Limb (tissue), 2 donors: ENCODE data around the gene SDCCAG8.
A peak's percentile ranks its signal among the peaks of the same experiment; 100 is the strongest.
"Not testable (repeated sequence)": the region's sequence is repeated elsewhere in the genome, so short reads cannot be mapped to it uniquely, and the experiment has no call there.

Source experiments
- DNase-seq, 2 donors: peaks; one replicate each; pipeline ENCODE4 v3.0.0-alpha.2; 2016; ENCODE audit errors: extremely low spot score in 2 of 2

Gene SDCCAG8

GRCh38 chr1:243332440-243332839 lies 76.6 kb downstream of the SDCCAG8 start:
- no peak for DNase-seq

GRCh38 chr1:243335292-243335691 lies 79.5 kb downstream of the SDCCAG8 start:
- DNase-seq: no peak

- DNase-seq: no peak
Observed at GRCh38 chr1:243336163-243336562, 80.3 kb downstream of the SDCCAG8 start.

- not testable (repeated sequence) for DNase-seq
Observed at GRCh38 chr1:243338848-243339247, 83.0 kb downstream of the SDCCAG8 start.

GRCh38 chr1:243341074-243341473 lies 85.2 kb downstream of the SDCCAG8 start:
- no peak for DNase-seq

GRCh38 chr1:243343970-243344937 lies 88.4 kb downstream of the SDCCAG8 start:
- DNase-seq: peak in 1 of 2 donors; percentile 53

GRCh38 chr1:243345205-243345604 lies 89.4 kb downstream of the SDCCAG8 start:
- no peak for DNase-seq

- no peak for DNase-seq
Observed at GRCh38 chr1:243346016-243346415, 90.2 kb downstream of the SDCCAG8 start.

- no peak for DNase-seq
Observed at GRCh38 chr1:243346468-243346867, 90.6 kb downstream of the SDCCAG8 start.

- no peak for DNase-seq
Observed at GRCh38 chr1:243348331-243348730, 92.5 kb downstream of the SDCCAG8 start.

GRCh38 chr1:243349128-243349527 lies 93.3 kb downstream of the SDCCAG8 start:
- DNase-seq: no peak

- no peak for DNase-seq
Observed at GRCh38 chr1:243351337-243351736, 95.5 kb downstream of the SDCCAG8 start.

- no peak for DNase-seq
Observed at GRCh38 chr1:243354511-243355153, 98.8 kb downstream of the SDCCAG8 start.

- no peak for DNase-seq
Observed at GRCh38 chr1:243363832-243364231, 108.0 kb downstream of the SDCCAG8 start.

GRCh38 chr1:243364330-243364729 lies 108.5 kb downstream of the SDCCAG8 start:
- DNase-seq: no peak

- DNase-seq: no peak
Observed at GRCh38 chr1:243364866-243365265, 109.0 kb downstream of the SDCCAG8 start.

GRCh38 chr1:243367314-243367713 lies 111.5 kb downstream of the SDCCAG8 start:
- DNase-seq: no peak

- DNase-seq: no peak
Observed at GRCh38 chr1:243374412-243374811, 118.6 kb downstream of the SDCCAG8 start.

- DNase-seq: no peak
Observed at GRCh38 chr1:243375596-243375995, 119.8 kb downstream of the SDCCAG8 start.

GRCh38 chr1:243378669-243379068 lies 122.8 kb downstream of the SDCCAG8 start:
- no peak for DNase-seq

- no peak for DNase-seq
Observed at GRCh38 chr1:243379208-243379607, 123.4 kb downstream of the SDCCAG8 start.

GRCh38 chr1:243379706-243380105 lies 123.9 kb downstream of the SDCCAG8 start:
- DNase-seq: no peak

GRCh38 chr1:243388276-243388675 lies 132.4 kb downstream of the SDCCAG8 start:
- no peak for DNase-seq
